Measurements from ENCODE around the gene C1orf198.

The C1orf198 gene

DNA sequence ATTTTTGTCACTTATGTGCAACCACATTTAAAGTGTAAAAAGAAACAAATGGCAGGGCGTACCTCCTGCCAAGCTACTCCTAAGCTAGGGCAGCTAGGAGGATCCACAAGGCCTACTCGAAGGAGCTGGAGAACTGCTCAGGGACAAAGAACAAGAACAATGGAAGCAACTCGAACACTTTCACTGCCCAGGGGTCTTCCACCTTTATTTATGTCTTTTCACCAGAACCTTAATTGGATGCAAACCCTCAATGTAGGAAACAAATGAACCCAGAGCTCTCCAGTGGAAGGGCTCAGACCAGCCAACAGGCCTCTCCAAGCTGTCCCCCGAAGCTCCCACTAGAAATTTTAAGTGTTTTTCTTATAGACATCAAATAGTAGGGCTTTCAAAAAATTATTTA is 39.9 kb downstream of the C1orf198 start:
- no peak for DNase-seq (ENCODE audit: low read depth)
- H3K4me3 ChIP-seq (ENCODE audit: low read depth, low read length) = no peak overlapping the region
- no peak for TF ChIP-seq CTCF (IDR thresholded peaks at IDR 0.05; ENCODE audit: low read depth, low read length, missing control alignments)

DNA sequence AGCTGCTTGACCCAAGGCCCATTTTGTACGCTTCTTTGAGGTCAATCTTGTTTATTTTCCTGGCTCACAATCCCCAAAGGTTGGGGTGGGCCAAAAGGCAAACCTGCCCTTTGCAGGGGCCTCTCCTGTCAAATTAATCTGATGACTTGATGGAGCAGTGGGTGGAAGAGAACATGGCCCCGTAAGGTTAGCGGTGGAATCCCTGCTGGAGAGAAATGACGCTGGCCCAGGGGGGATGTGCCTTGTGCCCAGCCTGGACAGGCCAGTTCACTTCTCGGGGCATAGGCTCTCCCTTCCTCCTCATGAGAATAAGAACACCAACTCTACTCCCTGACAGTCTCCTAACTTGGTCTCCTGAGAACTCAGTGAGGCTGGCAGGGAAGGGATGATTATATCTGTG is 40.5 kb downstream of the C1orf198 start:
- no peak for DNase-seq (ENCODE audit: low read depth)
- no peak for TF ChIP-seq CTCF (IDR thresholded peaks at IDR 0.05; ENCODE audit: low read depth, low read length, missing control alignments)
- no peak overlapping the region for H3K4me3 ChIP-seq (ENCODE audit: low read depth, low read length)

DNA sequence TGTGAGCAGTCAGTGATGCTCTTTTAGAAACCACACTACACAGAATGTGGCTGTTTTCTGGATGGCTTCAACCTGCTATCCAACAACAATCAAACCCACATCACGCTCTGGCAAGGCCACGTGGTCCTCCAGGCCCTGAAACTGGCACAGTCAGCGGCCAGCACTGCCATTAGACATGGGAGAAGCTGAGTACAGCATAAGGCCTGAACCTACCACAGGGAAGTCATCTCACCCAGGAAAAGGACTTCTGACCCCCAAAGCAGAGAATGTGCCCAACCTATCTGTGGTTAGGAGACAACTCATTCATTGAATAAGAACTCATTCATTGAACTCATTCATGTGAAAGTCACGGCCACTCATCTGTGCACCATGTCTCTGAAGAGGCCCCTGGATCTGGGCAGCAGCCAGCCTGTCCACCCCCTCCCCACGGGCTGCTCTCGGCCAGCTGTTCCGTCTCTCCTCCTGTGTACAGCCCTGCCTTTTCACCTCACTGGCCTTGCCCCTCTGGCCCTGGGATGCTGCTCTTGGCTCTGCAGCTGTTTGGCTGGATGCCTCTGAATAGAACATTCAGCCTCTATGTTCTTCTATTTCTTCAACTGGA is 41.1 kb downstream of the C1orf198 start:
- DNase-seq (ENCODE audit: low read depth) = no peak
- no peak for TF ChIP-seq CTCF (IDR thresholded peaks at IDR 0.05; ENCODE audit: low read depth, low read length, missing control alignments)
- H3K4me3 ChIP-seq (ENCODE audit: low read depth, low read length) = no peak overlapping the region

- no peak for TF ChIP-seq CTCF (IDR thresholded peaks at IDR 0.05; ENCODE audit: low read depth, low read length, missing control alignments)
- no peak for DNase-seq (ENCODE audit: low read depth)
- no peak overlapping the region for H3K4me3 ChIP-seq (ENCODE audit: low read depth, low read length)
These were observed 42.0 kb downstream of the C1orf198 start for GRCh38 chr1:230826166-230826875.

DNA sequence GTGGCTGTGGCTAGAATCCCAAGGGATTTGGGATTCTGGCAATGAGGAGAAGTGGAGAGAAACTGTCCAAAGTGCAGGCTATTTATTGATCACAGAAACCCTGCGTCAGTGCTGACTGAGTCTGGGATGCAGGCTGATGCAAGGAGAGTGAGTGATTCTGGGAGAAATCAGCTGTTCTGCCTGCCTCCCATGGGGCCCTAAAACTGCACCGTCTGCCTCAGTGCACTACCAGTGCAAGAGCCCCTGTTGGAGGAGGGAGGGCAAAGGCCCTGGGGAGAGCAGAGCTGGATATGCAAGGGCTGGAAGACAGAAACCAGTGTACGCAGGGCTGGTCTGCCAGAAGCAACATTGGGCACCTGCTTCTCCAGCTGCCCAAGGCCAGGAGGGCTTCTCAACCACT is 42.6 kb downstream of the C1orf198 start:
- DNase-seq (ENCODE audit: low read depth) = no peak
- no peak for TF ChIP-seq CTCF (IDR thresholded peaks at IDR 0.05; ENCODE audit: low read depth, low read length, missing control alignments)
- no peak overlapping the region for H3K4me3 ChIP-seq (ENCODE audit: low read depth, low read length)

DNA sequence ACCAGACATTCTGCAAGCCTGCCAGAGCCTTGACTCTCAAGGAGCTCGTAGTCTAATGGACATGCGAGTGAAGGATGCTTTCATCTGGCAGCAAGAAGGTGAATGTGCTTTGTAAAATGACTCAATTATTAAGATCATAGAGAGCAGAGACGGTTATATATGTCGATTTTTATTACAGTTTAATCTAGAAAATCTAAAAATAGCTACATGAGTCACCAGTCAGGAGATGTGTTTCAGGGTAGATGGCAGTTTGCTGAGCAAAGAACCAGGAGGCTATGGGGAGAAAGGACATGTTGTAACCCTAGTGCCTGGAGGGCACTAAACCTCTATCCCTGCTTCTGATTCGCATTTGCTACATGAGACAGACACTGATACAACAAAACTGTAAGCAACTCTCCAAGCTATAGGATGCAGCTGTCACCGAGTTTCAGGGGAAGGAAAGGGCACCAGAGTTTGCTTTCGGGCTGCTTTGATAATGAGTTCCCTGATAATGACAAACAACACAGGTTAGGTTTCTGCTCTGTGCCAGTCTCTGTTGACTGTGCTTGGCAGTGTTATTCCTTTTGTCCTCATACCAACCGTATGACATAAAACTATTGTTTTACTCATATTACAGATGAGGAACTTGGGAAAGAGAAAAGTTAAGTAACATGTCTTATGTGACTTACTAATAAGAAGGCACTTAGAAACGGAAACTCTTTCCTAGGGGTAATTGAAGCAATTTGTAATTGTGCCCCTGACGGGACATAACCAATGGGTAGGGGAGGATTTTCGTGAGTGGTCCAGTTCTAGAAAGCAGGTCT is 43.2 kb downstream of the C1orf198 start:
- no peak for DNase-seq (ENCODE audit: low read depth)
- no peak for TF ChIP-seq CTCF (IDR thresholded peaks at IDR 0.05; ENCODE audit: low read depth, low read length, missing control alignments)
- no peak overlapping the region for H3K4me3 ChIP-seq (ENCODE audit: low read depth, low read length)

Measured in GM12864 (cell line).